ENCODE data around the gene CPSF3. TPM values are rescaled to one million over a fixed set of nuclear protein-coding genes. Genes with fewer than 3 reads are reported as not detected.

Gene CPSF3
- total and polyA plus RNA-seq, 2 of the 4 experiments (the other 2 are of a cell fraction): 29.2 to 64.5 TPM

Other genes starting within 250 kb of the CPSF3 start
- gene ASAP2, start 216.8 kb upstream of the CPSF3 start, total RNA-seq (2012; rRNA removed): 19.7 and 26.9 TPM in 2 replicates
- 25.0 and 28.1 TPM in 2 replicates for gene ASAP2, start 216.8 kb upstream of the CPSF3 start, polyA plus RNA-seq (2012; rRNA removed)
- gene ITGB1BP1, start 126 bp upstream of the CPSF3 start, total RNA-seq (2012; rRNA removed): 48.6 and 61.1 TPM in 2 replicates
- 88.1 and 93.9 TPM in 2 replicates for gene ITGB1BP1, start 126 bp upstream of the CPSF3 start, polyA plus RNA-seq (2012; rRNA removed)
- 58.6 and 89.8 TPM in 2 replicates for gene IAH1, start 50.9 kb downstream of the CPSF3 start, total RNA-seq (2012; rRNA removed)
- 74.3 and 84.5 TPM in 2 replicates for gene IAH1, start 50.9 kb downstream of the CPSF3 start, polyA plus RNA-seq (2012; rRNA removed)
- 34.4 and 46.4 TPM in 2 replicates for gene ADAM17, start 132.2 kb downstream of the CPSF3 start, total RNA-seq (2012; rRNA removed)
- 8.8 and 9.6 TPM in 2 replicates for gene ADAM17, start 132.2 kb downstream of the CPSF3 start, polyA plus RNA-seq (2012; rRNA removed)
- gene YWHAQ, start 207.3 kb downstream of the CPSF3 start, total RNA-seq (2012; rRNA removed): 196 and 249 TPM in 2 replicates
- gene YWHAQ, start 207.3 kb downstream of the CPSF3 start, polyA plus RNA-seq (2012; rRNA removed): 217 and 255 TPM in 2 replicates

Measured in IMR-90 (cell line).